ENCODE data around the gene SYNE1. TPM values are rescaled to one million over a fixed set of nuclear protein-coding genes. Genes with fewer than 3 reads are reported as not detected.

Gene SYNE1
- total RNA-seq, 1 donor from 2014 or later, result 43.8 TPM

DNA sequence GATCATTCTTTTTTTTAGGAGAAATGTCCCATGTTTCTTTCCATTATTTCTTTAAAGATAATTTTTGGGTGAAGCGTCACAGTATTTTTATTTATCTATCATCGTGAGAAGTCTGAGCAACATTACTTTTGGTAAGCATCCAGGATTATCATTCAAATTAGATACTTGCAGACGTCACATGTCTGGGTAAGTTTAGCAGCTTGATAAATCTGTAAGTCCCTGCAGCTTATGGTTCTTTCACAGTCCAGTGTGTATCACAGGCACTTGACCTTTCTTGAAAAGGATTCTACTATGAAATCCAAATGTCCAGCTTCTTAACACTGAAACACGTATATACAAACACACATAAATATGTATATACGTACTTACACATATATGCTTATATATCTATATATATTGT is 470.3 kb downstream of the SYNE1 start:
- H3K27me3 Mint-ChIP-seq, result no peaks in the 10 kb centered on the region
- TF ChIP-seq, protein P1, sequence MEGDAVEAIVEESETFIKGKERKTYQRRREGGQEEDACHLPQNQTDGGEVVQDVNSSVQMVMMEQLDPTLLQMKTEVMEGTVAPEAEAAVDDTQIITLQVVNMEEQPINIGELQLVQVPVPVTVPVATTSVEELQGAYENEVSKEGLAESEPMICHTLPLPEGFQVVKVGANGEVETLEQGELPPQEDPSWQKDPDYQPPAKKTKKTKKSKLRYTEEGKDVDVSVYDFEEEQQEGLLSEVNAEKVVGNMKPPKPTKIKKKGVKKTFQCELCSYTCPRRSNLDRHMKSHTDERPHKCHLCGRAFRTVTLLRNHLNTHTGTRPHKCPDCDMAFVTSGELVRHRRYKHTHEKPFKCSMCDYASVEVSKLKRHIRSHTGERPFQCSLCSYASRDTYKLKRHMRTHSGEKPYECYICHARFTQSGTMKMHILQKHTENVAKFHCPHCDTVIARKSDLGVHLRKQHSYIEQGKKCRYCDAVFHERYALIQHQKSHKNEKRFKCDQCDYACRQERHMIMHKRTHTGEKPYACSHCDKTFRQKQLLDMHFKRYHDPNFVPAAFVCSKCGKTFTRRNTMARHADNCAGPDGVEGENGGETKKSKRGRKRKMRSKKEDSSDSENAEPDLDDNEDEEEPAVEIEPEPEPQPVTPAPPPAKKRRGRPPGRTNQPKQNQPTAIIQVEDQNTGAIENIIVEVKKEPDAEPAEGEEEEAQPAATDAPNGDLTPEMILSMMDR (IDR thresholded peaks at IDR 0.05; ENCODE audit: unreplicated experiment), result no peak
- H3K4me3 Mint-ChIP-seq (ENCODE audit: low read depth), result no peak overlapping the region
- no peaks in the 10 kb centered on the region for H3K9me3 Mint-ChIP-seq (ENCODE audit: low read depth)
- H3K4me1 Mint-ChIP-seq (ENCODE audit: low read depth), result peaks cover 5% of the 10 kb centered on the region
- no peak overlapping the region for H3K27ac Mint-ChIP-seq
- H3K36me3 Mint-ChIP-seq (ENCODE audit: insufficient read depth), result peaks cover 3% of the 10 kb centered on the region
- DNase-seq (ENCODE audit: low spot score, unreplicated experiment), result no peak

DNA sequence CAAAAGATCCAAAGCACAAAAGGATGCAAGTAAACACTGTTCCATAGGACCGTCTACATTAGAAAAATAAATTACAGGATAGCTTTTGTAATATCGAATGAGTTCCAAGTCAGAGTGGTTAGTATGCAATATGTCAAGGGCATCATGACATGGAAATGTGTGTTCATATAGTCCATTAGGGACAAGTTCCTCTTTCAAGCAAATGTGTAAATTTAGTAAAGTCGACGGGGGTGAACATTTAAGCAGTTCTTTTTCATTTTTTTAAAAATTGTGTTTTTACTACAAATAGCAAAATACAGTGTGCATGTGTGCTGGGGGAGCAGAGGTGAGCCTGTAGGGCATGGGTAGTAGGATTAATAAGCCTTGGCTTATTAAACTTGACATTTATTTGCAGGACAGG is 470.7 kb downstream of the SYNE1 start:
- DNase-seq (ENCODE audit: low spot score, unreplicated experiment), result no peak
- TF ChIP-seq, protein P1 (IDR thresholded peaks at IDR 0.05; ENCODE audit: unreplicated experiment), result no peak
- no peaks in the 10 kb centered on the region for H3K27me3 Mint-ChIP-seq
- no peak overlapping the region for H3K4me3 Mint-ChIP-seq (ENCODE audit: low read depth)
- no peaks in the 10 kb centered on the region for H3K9me3 Mint-ChIP-seq (ENCODE audit: low read depth)
- H3K27ac Mint-ChIP-seq, result no peak overlapping the region
- peaks cover 5% of the 10 kb centered on the region for H3K4me1 Mint-ChIP-seq (ENCODE audit: low read depth)
- peaks cover 3% of the 10 kb centered on the region for H3K36me3 Mint-ChIP-seq (ENCODE audit: insufficient read depth)

DNA sequence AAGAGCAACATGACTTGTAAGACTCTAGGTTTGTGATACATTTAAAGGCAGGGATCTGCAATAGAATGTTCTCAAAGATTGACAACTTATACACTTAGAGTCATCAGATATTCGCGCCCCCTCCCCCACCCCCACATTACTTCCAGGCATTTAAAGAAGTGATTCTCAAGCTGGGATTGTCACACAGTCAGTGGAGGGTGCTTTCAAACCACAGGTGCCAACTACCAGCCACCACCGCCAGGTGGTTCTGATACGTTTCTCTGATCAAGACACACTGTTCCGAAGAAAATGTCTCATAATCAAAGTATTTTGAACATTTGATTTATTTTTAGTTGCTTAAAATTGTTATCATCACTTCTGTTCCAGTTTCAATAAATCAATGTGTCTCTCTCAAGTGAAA is 472.2 kb downstream of the SYNE1 start:
- Mint-ChIP-seq H3K9me3 (ENCODE audit: low read depth) (no peaks in the 10 kb centered on the region), H3K4me1 (ENCODE audit: low read depth) (peaks cover 5% of the 10 kb centered on the region), H3K36me3 (ENCODE audit: insufficient read depth) (peaks cover 2% of the 10 kb centered on the region), H3K27me3 (no peaks in the 10 kb centered on the region), H3K4me3 (ENCODE audit: low read depth) (no peak overlapping the region), H3K27ac (no peak overlapping the region)
- TF ChIP-seq, protein P1 (IDR thresholded peaks at IDR 0.05; ENCODE audit: unreplicated experiment), result no peak
- no peak for DNase-seq (ENCODE audit: low spot score, unreplicated experiment)

DNA sequence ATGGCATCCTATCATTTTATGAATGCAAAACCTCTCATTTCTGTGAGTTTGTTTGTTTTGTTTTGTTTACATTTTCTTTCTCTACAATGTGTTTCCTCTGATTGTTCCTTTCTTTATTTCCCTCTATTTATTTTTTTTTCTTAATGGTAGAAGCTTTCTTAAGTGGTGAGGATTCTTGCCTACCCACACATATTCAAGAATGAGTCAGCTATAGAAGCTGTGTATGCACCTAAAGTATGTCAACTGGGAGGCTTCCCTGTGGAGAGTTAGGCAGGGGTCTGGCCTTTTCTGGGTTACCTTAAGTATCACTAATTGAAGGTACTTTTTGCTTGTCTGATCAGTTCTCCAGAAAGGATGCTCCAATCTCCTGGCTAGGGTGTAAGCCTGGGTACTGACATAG is 475.7 kb downstream of the SYNE1 start:
- Mint-ChIP-seq H3K27ac (no peak overlapping the region), H3K4me1 (ENCODE audit: low read depth) (peaks cover 5% of the 10 kb centered on the region), H3K9me3 (ENCODE audit: low read depth) (no peaks in the 10 kb centered on the region), H3K4me3 (ENCODE audit: low read depth) (no peak overlapping the region), H3K36me3 (ENCODE audit: insufficient read depth) (peaks cover 2% of the 10 kb centered on the region), H3K27me3 (no peaks in the 10 kb centered on the region)
- TF ChIP-seq, protein P1 (IDR thresholded peaks at IDR 0.05; ENCODE audit: unreplicated experiment), result no peak
- DNase-seq (ENCODE audit: low spot score, unreplicated experiment), result no peak

DNA sequence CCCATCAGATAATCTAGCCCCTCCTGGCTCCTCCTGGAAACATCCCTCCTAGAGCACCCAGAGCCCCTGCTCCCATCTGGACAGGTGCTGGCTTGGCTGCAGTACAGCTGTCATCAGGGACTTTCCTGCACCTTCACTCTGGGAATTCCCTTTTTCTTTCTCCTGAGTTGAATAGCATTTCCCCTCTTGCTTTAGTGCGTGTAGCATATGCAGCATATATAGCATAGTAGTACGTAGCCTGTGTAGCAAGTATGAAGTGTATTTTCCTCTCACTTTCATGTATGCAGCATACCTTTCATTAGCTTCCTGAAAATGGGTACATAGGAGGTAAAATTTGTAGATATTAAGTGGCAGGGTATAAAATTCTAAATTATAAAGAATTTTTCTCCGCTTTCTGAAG is 476.8 kb downstream of the SYNE1 start:
- peaks cover 3% of the 10 kb centered on the region for H3K4me1 Mint-ChIP-seq (ENCODE audit: low read depth)
- no peaks in the 10 kb centered on the region for H3K27me3 Mint-ChIP-seq
- TF ChIP-seq, protein P1 (IDR thresholded peaks at IDR 0.05; ENCODE audit: unreplicated experiment), result no peak
- no peak overlapping the region for H3K27ac Mint-ChIP-seq
- H3K36me3 Mint-ChIP-seq (ENCODE audit: insufficient read depth), result peaks cover 4% of the 10 kb centered on the region
- no peak overlapping the region for H3K4me3 Mint-ChIP-seq (ENCODE audit: low read depth)
- H3K9me3 Mint-ChIP-seq (ENCODE audit: low read depth), result no peaks in the 10 kb centered on the region
- no peak for DNase-seq (ENCODE audit: low spot score, unreplicated experiment)
